ENCODE measurements around the gene CD1B. TPM values are rescaled to one million over a fixed set of nuclear protein-coding genes. Genes with fewer than 3 reads are reported as not detected.

The CD1B gene
- total RNA-seq, 1 donor from 2014 or later = not detected

DNA sequence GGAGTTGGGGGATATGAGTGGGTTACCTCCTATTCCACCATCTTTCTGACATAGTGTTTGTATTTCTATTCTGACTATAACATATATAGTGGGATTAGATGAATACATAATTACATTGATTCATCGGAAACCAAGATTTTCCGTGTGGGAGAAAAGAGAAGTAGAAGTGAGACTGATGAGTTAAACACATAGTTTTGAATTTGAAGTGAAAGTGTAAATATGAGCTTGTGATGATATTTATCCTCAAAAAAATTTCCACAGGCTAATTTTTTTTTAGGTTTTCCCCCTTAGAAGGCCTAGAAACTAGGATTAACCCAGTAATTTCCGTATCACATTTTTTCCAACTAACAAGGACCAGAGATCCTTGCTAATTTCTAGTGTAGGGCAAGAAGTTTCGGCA, 6.9 kb downstream of the CD1B start:
- no peaks in the 10 kb centered on the region for H3K36me3 Mint-ChIP-seq
- H3K27ac Mint-ChIP-seq = no peak overlapping the region
- TF ChIP-seq, protein P1, sequence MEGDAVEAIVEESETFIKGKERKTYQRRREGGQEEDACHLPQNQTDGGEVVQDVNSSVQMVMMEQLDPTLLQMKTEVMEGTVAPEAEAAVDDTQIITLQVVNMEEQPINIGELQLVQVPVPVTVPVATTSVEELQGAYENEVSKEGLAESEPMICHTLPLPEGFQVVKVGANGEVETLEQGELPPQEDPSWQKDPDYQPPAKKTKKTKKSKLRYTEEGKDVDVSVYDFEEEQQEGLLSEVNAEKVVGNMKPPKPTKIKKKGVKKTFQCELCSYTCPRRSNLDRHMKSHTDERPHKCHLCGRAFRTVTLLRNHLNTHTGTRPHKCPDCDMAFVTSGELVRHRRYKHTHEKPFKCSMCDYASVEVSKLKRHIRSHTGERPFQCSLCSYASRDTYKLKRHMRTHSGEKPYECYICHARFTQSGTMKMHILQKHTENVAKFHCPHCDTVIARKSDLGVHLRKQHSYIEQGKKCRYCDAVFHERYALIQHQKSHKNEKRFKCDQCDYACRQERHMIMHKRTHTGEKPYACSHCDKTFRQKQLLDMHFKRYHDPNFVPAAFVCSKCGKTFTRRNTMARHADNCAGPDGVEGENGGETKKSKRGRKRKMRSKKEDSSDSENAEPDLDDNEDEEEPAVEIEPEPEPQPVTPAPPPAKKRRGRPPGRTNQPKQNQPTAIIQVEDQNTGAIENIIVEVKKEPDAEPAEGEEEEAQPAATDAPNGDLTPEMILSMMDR (conservative IDR thresholded peaks at IDR 0.05) = no peak
- H3K4me1 Mint-ChIP-seq (ENCODE audit: unreplicated experiment) = no peaks in the 10 kb centered on the region
- no peaks in the 10 kb centered on the region for H3K27me3 Mint-ChIP-seq
- no peak overlapping the region for H3K4me3 Mint-ChIP-seq
- DNase-seq (ENCODE audit: extremely low spot score, unreplicated experiment) = no peak
- H3K9me3 Mint-ChIP-seq = no peaks in the 10 kb centered on the region

DNA sequence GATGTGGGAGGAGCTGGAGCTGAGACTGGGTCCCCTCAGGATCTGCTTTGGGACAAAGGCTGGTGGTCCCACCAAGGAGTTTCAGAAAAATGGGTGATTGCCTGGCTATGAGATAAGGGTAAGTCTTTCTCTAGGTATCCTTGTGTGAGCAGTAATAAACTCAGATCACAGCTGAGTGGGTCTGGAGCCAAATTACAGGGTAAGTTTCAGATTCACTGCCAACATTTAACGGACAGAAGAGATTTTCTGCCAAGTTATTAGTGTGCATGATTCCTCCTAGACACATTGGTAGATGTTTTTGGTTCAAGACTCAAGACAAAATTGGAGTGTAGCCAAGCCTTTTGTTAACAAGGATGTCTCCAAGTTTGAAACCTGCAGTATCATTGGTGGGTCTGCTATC, 7.5 kb downstream of the CD1B start:
- H3K9me3 Mint-ChIP-seq = no peaks in the 10 kb centered on the region
- H3K27ac Mint-ChIP-seq = no peak overlapping the region
- no peak for DNase-seq (ENCODE audit: extremely low spot score, unreplicated experiment)
- no peaks in the 10 kb centered on the region for H3K27me3 Mint-ChIP-seq
- H3K4me3 Mint-ChIP-seq = no peak overlapping the region
- no peaks in the 10 kb centered on the region for H3K4me1 Mint-ChIP-seq (ENCODE audit: unreplicated experiment)
- H3K36me3 Mint-ChIP-seq = no peaks in the 10 kb centered on the region
- TF ChIP-seq, protein P1 (conservative IDR thresholded peaks at IDR 0.05) = no peak

DNA sequence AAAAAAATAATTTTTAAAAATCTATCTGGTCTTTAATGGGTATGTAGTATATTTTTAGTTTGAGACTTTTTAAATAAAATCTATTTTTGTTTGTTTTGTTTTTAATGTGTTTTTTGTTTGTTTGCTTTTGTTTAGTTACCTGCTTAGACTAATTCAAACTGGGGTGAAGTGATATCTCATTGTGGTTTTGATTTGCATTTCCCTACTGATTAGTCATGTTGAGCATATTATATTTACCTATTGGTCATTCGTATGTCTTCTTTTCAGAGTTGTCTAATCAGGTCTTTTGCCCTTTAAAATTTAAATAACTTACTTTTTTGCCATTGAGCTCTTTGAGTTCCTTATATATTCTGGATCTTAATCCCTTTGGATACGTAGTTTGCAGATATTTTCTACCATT, 20.3 kb downstream of the CD1B start:
- H3K27me3 Mint-ChIP-seq = no peaks in the 10 kb centered on the region
- H3K4me3 Mint-ChIP-seq = no peak overlapping the region
- TF ChIP-seq, protein P1 (conservative IDR thresholded peaks at IDR 0.05) = no peak
- H3K27ac Mint-ChIP-seq = no peak overlapping the region
- no peak for DNase-seq (ENCODE audit: extremely low spot score, unreplicated experiment)
- H3K36me3 Mint-ChIP-seq = no peaks in the 10 kb centered on the region
- H3K9me3 Mint-ChIP-seq = peaks cover 5% of the 10 kb centered on the region
- no peaks in the 10 kb centered on the region for H3K4me1 Mint-ChIP-seq (ENCODE audit: unreplicated experiment)

DNA sequence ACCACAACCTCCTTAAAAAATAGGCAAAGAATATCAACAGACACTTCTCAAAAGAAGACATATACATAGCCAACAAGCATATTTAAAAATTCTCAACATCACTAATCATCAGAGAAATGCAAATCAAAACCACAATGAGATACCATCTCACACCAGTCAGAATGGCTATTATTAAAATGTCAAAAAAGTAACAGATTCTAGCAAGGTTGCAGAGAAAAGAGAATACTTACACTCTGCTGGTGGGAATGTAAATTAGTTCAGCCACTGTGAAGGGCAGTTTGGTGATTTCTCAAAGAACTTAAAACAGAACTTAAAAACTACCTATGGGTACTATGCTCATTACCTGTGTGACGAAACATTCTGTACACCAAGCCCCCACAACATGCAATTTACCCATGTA, 20.7 kb downstream of the CD1B start:
- H3K36me3 Mint-ChIP-seq = no peaks in the 10 kb centered on the region
- DNase-seq (ENCODE audit: extremely low spot score, unreplicated experiment) = no peak
- TF ChIP-seq, protein P1 (conservative IDR thresholded peaks at IDR 0.05) = no peak
- no peak overlapping the region for H3K27ac Mint-ChIP-seq
- H3K9me3 Mint-ChIP-seq = peaks cover 5% of the 10 kb centered on the region
- H3K4me3 Mint-ChIP-seq = no peak overlapping the region
- no peaks in the 10 kb centered on the region for H3K27me3 Mint-ChIP-seq
- H3K4me1 Mint-ChIP-seq (ENCODE audit: unreplicated experiment) = no peaks in the 10 kb centered on the region

DNA sequence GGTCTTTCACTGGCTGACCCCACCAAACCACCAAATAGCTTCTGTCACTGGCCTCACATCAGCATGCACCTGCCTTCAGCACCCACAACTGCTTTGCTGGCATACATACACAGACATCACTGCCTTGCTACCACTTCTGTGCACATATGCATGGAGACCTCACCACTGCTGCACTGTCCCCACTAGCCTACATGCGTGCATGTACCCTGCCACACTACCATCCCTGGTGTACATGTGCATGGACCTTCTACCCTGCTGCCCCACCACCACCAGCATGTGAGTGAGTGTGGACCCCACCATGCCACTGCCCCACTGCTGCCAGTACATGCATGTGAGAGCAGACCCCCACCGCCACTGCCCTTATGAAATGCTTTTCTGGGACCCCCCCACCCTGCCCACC, 35.5 kb downstream of the CD1B start:
- TF ChIP-seq, protein P1 (conservative IDR thresholded peaks at IDR 0.05) = no peak
- Mint-ChIP-seq H3K27ac (no peak overlapping the region), H3K36me3 (no peaks in the 10 kb centered on the region), H3K27me3 (no peaks in the 10 kb centered on the region), H3K4me1 (ENCODE audit: unreplicated experiment) (no peaks in the 10 kb centered on the region), H3K4me3 (no peak overlapping the region), H3K9me3 (no peaks in the 10 kb centered on the region)
- DNase-seq (ENCODE audit: extremely low spot score, unreplicated experiment) = no peak

DNA sequence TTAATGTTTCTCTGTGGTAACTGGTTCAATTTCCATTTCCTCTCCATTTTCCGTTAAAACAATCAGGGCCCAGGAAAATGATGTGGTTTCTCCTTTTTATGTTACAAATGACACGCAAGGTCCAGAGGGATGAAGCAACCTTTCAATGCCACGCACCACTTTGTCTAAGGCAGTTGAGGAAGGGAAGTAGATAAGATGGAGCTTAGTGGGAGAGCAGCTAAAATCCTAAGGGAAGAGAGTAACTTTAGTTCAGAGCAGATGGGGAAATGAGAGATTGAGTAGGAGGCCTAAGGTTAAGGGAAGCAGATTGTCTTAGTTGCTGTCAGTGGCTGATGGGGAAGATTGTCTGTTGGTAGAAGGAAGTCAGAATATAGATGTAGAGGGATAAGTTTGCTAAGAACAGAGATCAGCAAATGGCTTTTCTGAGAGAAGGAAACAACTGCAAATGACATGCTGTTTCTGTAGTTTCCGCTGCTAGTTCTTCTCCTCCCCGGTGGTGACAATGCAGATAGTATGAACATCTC, 40.9 kb downstream of the CD1B start:
- Mint-ChIP-seq H3K27me3 (peaks cover 6% of the 10 kb centered on the region), H3K4me1 (ENCODE audit: unreplicated experiment) (no peaks in the 10 kb centered on the region), H3K4me3 (no peak overlapping the region), H3K9me3 (no peaks in the 10 kb centered on the region), H3K36me3 (no peaks in the 10 kb centered on the region), H3K27ac (no peak overlapping the region)
- DNase-seq (ENCODE audit: extremely low spot score, unreplicated experiment) = no peak
- TF ChIP-seq, protein P1 (conservative IDR thresholded peaks at IDR 0.05) = no peak
